Measurements from ENCODE around the gene TRIM26.

- no peak for TF ChIP-seq SIN3A (IDR thresholded peaks at IDR 0.05; ENCODE audit: borderline replicate concordance, insufficient read depth, low read length)
- TF ChIP-seq POLR2AphosphoS5 (IDR thresholded peaks at IDR 0.05; ENCODE audit: low read depth, low read length): no peak
- TF ChIP-seq FOXP2 (optimal IDR thresholded peaks at IDR 0.05; ENCODE audit: borderline replicate concordance, extremely low read depth, extremely low read length, insufficient read depth): no peak
Observed at GRCh38 chr6:30231067-30231466, 17.9 kb upstream of the TRIM26 start.
